CD4-positive, alpha-beta T cell treated with Interleukin-21 for 1 hour (primary cell): ENCODE results near the gene INHBE.

Experiments used
- DNase-seq: peaks from one replicate; pipeline ENCODE4 v3.0.0-alpha.2; 2020

INHBE gene

GRCh38 chr12:57461917-57462250 lies 6.8 kb downstream of the INHBE start:
- no peak for DNase-seq

- DNase-seq = peak; percentile 92
These were observed 7.3 kb downstream of the INHBE start for GRCh38 chr12:57462251-57462911.

- DNase-seq = no peak
These were observed 7.8 kb downstream of the INHBE start for GRCh38 chr12:57462912-57463253.

GRCh38 chr12:57464569-57464968 lies 9.5 kb downstream of the INHBE start:
- DNase-seq = no peak

GRCh38 chr12:57465030-57465746 lies 10.1 kb downstream of the INHBE start:
- no peak for DNase-seq

GRCh38 chr12:57465747-57466505 lies 10.8 kb downstream of the INHBE start:
- no peak for DNase-seq

GRCh38 chr12:57467212-57467874 lies 12.2 kb downstream of the INHBE start:
- DNase-seq = no peak

- DNase-seq = no peak
These were observed 12.8 kb downstream of the INHBE start for GRCh38 chr12:57467915-57468314.

GRCh38 chr12:57469296-57470164 lies 14.4 kb downstream of the INHBE start:
- DNase-seq = no peak

- DNase-seq = no peak
These were observed 15.3 kb downstream of the INHBE start for GRCh38 chr12:57470286-57470969.

- no peak for DNase-seq
These were observed 16.0 kb downstream of the INHBE start for GRCh38 chr12:57470970-57471656.

- no peak for DNase-seq
These were observed 16.6 kb downstream of the INHBE start for GRCh38 chr12:57471661-57472060.

GRCh38 chr12:57472391-57472790 lies 17.3 kb downstream of the INHBE start:
- no peak for DNase-seq

- no peak for DNase-seq
These were observed 18.3 kb downstream of the INHBE start for GRCh38 chr12:57473392-57473791.

- no peak for DNase-seq
These were observed 18.8 kb downstream of the INHBE start for GRCh38 chr12:57473886-57474285.

- DNase-seq = no peak
These were observed 19.3 kb downstream of the INHBE start for GRCh38 chr12:57474430-57474829.

- no peak for DNase-seq
These were observed 19.8 kb downstream of the INHBE start for GRCh38 chr12:57474862-57475261.

GRCh38 chr12:57475271-57476161 lies 20.4 kb downstream of the INHBE start:
- DNase-seq = no peak

GRCh38 chr12:57476162-57476992 lies 21.3 kb downstream of the INHBE start:
- peak; percentile 80 for DNase-seq
